Spleen (tissue), 11 donors: ENCODE measurements around the gene TMEM45A. TPM values are rescaled to one million over a fixed set of nuclear protein-coding genes. Genes with fewer than 3 reads are reported as not detected.

Experiments
- DNase-seq: peaks from one replicate; pipeline ENCODE4 v3.0.0-alpha.2; 2020
- H3K27ac ChIP-seq, 8 donors: fragments of 200-600 bp; sonication (generic) in 7 of 8; 1 replicate in 4 of 8; 2 replicates in 4 of 8; pipeline versions ENCODE4 v1.5.0 to v1.8.0; 2016 to 2021; ENCODE audit warnings: inconsistent platforms in 4 of 8, mild to moderate bottlenecking in 4 of 8, moderate library complexity in 1 of 8
- H3K27me3 ChIP-seq, 7 donors: fragments of 200-600 bp; sonication (generic) in 6 of 7; replicated peaks in 1 of 7; 1 replicate in 4 of 7; 2 replicates in 3 of 7; pipeline versions ENCODE4 v1.5.0 to v1.8.0; 2016 to 2021; ENCODE audit warnings: inconsistent platforms in 3 of 7, mild to moderate bottlenecking in 1 of 7
- H3K36me3 ChIP-seq, 6 donors: fragments of 200-600 bp; sonication (generic) in 5 of 6; 1 replicate in 4 of 6; 2 replicates in 2 of 6; pipeline versions ENCODE4 v1.5.0 to v1.8.0; 2016 to 2021; ENCODE audit warnings: inconsistent platforms in 2 of 6
- H3K4me1 ChIP-seq, 6 donors: fragments of 200-600 bp; sonication (generic) in 5 of 6; 1 replicate in 3 of 6; 2 replicates in 3 of 6; pipeline versions ENCODE4 v1.5.0 to v1.8.0; 2016 to 2021; ENCODE audit warnings: inconsistent platforms in 3 of 6
- H3K4me3 ChIP-seq, 8 donors: fragments of 200-600 bp; sonication (generic) in 7 of 8; 1 replicate in 4 of 8; 2 replicates in 4 of 8; pipeline versions ENCODE4 v1.5.0 to v1.8.0; 2016 to 2021; ENCODE audit warnings: inconsistent platforms in 4 of 8, mild to moderate bottlenecking in 4 of 8, moderate library complexity in 2 of 8
- H3K9me3 ChIP-seq, 8 donors: fragments of 200-600 bp; sonication (generic) in 7 of 8; 1 replicate in 4 of 8; 2 replicates in 4 of 8; pipeline versions ENCODE4 v1.5.0 to v1.8.0; 2016 to 2021; ENCODE audit warnings: inconsistent platforms in 4 of 8
- POLR2A ChIP-seq, 3 donors: fragments of 450-650 bp; IDR thresholded peaks; one replicate each; pipeline ENCODE4 v1.5.1; 2017; ENCODE audit warnings: antibody characterized with exemption in 3 of 3, mild to moderate bottlenecking in 1 of 3
- POLR2AphosphoS5 ChIP-seq, 3 donors: sonication (generic); formaldehyde crosslinking; IDR thresholded peaks; one replicate each; pipeline ENCODE4 v1.5.1; 2017; ENCODE audit warnings: antibody characterized with exemption in 3 of 3
- WGBS, 5 donors: extraction: QIAGEN DNeasy Blood & Tissue Kit in 3 of 5; methylation state at CpG; one replicate each; pipeline versions ENCODE4 v1.1.5 to v1.1.7; 2013 to 2018; 5-methylcytosine and 5-hydroxymethylcytosine counted together
- intact Hi-C: fragments of 100-400 bp; cut with DNase I; formaldehyde crosslinking; loops from one replicate; pipeline ENCODE4 v1.15.0; 2023; ENCODE audit warnings: low total_unique reads
- polyA plus RNA-seq, 3 donors: library from polyadenylated mRNA; stranded (reverse); fragments of 200-250 nt; gene quantifications; one replicate each; pipeline ENCODE4 v1.2.1, GENCODE V29; 2013
- total RNA-seq, 7 donors: library from RNA; depleted of rRNA in 3 of 7; stranded (reverse); fragments of >200 nt in 3 of 7; fragmentation: NEBNext Ultra II Directional in 4 of 7; extraction: Animal tissue kit (Norgen Biotek cat#: 25700) in 4 of 7; gene quantifications; one replicate each; pipeline versions ENCODE4 v1.1.0 to v1.2.1, GENCODE V29; 2016 to 2021
- TF ChIP-seq, protein P1 (sequence below), 11 experiments: fragments of 200-600 bp in 7 of 11; fragments of 450-650 bp in 4 of 11; sonication (generic) in 4 of 11; IDR thresholded peaks in 8 of 11; conservative IDR thresholded peaks in 3 of 11; 1 replicate in 7 of 11; 2 replicates in 4 of 11; pipeline versions ENCODE4 v1.4.0 to v1.8.0; 2016 to 2021; ENCODE audit warnings: antibody characterized with exemption in 11 of 11, inconsistent platforms in 4 of 11, mild to moderate bottlenecking in 1 of 11
- donor health status: healthy with polysubstance abuse.
- donor health status: DM: no; HTN: no; CAD: no; lungs with moderate emphysema.
- donor health status: DM: no; HTN: no; CAD: no.
- donor health status: Bipolar disorder and iron deficiency.
- donor health status: healthy.
- donor health status: DM: no; HTN: no; CAD: no.
- donor health status: DM: yes; HTN: yes; CAD: no.

Gene TMEM45A
- total and polyA plus RNA-seq, 10 donors: 1.2 to 13.4 (median 5.5) TPM

DNA sequence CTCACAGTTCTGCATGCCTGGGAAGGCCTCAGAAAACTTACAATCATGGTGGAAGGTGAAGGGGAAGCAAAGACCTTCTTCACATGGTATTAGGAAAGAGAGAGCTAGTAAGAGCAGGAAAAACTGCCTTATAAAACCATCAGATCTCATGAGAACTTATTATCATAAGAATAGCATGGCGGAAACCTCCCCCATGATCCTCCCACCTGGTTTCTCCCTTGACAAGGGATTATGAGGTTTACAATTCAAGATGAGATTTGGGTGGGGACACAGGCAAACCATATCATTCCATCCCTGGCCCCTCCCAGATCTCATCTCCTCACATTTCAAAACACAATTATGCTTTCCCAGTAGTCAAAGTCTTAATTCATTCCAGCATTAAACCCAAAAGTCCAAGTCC lies 34.6 kb upstream of the TMEM45A start:
- no peak for DNase-seq
- Histone ChIP-seq H3K9me3 (no peaks in the 10 kb centered on the region), H3K4me1 (no peaks in the 10 kb centered on the region), H3K27me3 (no peaks in the 10 kb centered on the region), H3K27ac (no peak overlapping the region), H3K36me3 (no peaks in the 10 kb centered on the region), H3K4me3 (no peak overlapping the region)
- TF ChIP-seq POLR2AphosphoS5 (IDR thresholded peaks at IDR 0.05) (no peak), POLR2A (IDR thresholded peaks at IDR 0.05) (no peak)
- TF ChIP-seq, protein P1, sequence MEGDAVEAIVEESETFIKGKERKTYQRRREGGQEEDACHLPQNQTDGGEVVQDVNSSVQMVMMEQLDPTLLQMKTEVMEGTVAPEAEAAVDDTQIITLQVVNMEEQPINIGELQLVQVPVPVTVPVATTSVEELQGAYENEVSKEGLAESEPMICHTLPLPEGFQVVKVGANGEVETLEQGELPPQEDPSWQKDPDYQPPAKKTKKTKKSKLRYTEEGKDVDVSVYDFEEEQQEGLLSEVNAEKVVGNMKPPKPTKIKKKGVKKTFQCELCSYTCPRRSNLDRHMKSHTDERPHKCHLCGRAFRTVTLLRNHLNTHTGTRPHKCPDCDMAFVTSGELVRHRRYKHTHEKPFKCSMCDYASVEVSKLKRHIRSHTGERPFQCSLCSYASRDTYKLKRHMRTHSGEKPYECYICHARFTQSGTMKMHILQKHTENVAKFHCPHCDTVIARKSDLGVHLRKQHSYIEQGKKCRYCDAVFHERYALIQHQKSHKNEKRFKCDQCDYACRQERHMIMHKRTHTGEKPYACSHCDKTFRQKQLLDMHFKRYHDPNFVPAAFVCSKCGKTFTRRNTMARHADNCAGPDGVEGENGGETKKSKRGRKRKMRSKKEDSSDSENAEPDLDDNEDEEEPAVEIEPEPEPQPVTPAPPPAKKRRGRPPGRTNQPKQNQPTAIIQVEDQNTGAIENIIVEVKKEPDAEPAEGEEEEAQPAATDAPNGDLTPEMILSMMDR (IDR thresholded peaks at IDR 0.05 in 8 of 11, conservative IDR thresholded peaks at IDR 0.05 in 3 of 11): no peak
- intact Hi-C loops: no loop called here
- WGBS, 5 donors: 92 to 100% (median 96%) methylated on average over 1 of the region's 1 CpG

DNA sequence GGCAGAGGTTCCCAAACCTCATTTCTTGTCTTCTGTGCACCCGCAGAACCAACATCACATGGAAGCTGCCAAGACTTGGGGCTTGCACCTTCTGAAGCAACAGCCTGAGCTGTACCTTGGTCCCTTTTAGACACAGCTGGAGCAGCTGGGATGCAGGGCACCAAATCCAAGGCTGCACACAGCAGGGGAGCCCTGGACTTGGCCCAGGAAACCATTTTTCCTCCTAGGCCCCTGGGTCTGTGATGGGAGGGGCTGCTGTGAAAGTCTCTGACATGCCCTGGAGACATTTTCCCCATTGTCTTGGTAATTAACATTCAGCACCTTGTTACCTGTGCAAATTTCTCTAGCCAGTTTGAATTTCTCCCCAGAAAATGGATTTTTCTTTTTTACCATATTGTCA lies 33.6 kb upstream of the TMEM45A start:
- no peaks in the 10 kb centered on the region for H3K27me3 ChIP-seq
- intact Hi-C loops: no loop called here
- 89 to 100% (median 100%) methylated on average over 1 of the region's 1 CpG for WGBS, 5 donors
- no peak for DNase-seq
- no peak for TF ChIP-seq POLR2AphosphoS5 (IDR thresholded peaks at IDR 0.05)
- TF ChIP-seq POLR2A (IDR thresholded peaks at IDR 0.05): no peak
- no peaks in the 10 kb centered on the region for H3K9me3 ChIP-seq
- no peaks in the 10 kb centered on the region for H3K4me1 ChIP-seq
- no peak overlapping the region for H3K4me3 ChIP-seq
- no peaks in the 10 kb centered on the region for H3K36me3 ChIP-seq
- H3K27ac ChIP-seq: no peak overlapping the region

DNA sequence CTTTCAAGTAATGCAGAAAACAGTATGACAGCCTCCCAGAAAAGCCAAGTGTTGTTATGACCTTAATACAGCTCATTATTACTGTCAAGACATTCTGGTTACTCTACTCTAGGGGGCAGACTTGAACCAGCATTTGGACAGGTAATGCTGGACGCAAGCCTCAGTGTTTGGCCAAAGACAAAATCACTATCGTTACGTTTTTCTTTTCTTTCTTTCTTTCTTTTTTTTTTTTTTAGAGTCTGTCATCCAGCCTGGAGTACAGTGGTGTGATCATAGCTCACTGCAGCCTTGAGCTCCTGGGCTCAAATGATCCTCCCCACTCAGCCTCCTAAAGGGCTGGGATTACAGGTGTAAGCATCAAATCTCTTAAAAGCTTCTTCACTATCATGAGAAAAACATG lies 29.4 kb upstream of the TMEM45A start:
- no peak overlapping the region for H3K27ac ChIP-seq
- peaks cover 0 to 12% (median 0%) of the 10 kb centered on the region in 6 donors for H3K4me1 ChIP-seq
- 2 to 6% (median 5%) methylated on average over 3 of the region's 3 CpGs for WGBS, 5 donors
- peaks cover 0 to 13% (median 11%) of the 10 kb centered on the region in 8 donors for H3K9me3 ChIP-seq
- intact Hi-C loops: loop anchor here (10.0 kb wide), 1 partner anchor 122 kb away; no protein-coding TSS in a partner anchor
- no peak overlapping the region for H3K4me3 ChIP-seq
- DNase-seq: no peak
- H3K27me3 ChIP-seq: no peaks in the 10 kb centered on the region
- TF ChIP-seq POLR2A (IDR thresholded peaks at IDR 0.05): no peak
- TF ChIP-seq, protein P1 (IDR thresholded peaks at IDR 0.05 in 8 of 11, conservative IDR thresholded peaks at IDR 0.05 in 3 of 11): peak; percentile 16 to 65 (median 53)
- no peaks in the 10 kb centered on the region for H3K36me3 ChIP-seq

DNA sequence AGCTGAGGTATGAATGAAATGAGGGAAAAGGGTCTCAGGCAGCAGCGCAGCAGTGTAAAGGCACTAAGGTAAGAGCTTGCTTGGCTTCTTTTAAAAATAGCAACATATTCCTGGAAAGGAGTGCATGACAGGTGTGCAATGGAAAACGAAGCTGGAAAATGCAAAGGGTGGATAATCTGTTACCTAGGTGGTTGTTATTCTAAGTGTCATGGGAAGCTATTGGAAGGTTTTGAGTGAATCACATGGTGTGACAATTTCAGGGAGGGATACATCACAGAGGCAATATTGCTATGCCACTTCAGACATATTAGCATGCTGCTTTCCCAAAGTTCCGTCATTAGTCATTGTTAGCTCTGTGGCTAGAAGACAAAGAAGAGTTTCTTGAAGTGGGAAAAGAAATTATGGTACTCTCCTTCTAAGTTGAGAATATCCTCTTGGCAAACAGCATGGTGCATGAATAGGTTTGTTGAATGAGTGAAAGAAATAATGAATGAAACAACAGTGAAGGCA lies 28.7 kb upstream of the TMEM45A start:
- Histone ChIP-seq H3K4me1 (peaks cover 0 to 12% (median 0%) of the 10 kb centered on the region in 6 donors), H3K27ac (no peak overlapping the region), H3K9me3 (peaks cover 0 to 20% (median 18%) of the 10 kb centered on the region in 8 donors), H3K36me3 (no peaks in the 10 kb centered on the region), H3K4me3 (no peak overlapping the region), H3K27me3 (no peaks in the 10 kb centered on the region)
- TF ChIP-seq POLR2A (IDR thresholded peaks at IDR 0.05) (no peak), POLR2AphosphoS5 (IDR thresholded peaks at IDR 0.05) (no peak)
- TF ChIP-seq, protein P1 (IDR thresholded peaks at IDR 0.05 in 8 of 11, conservative IDR thresholded peaks at IDR 0.05 in 3 of 11): no peak
- DNase-seq: no peak
- intact Hi-C loops: loop anchor here (10.0 kb wide), 1 partner anchor 121 kb away; no protein-coding TSS in a partner anchor
- WGBS, 5 donors: 59 to 83% (median 80%) methylated on average over 3 of the region's 3 CpGs
